Measurements from ENCODE around the gene SRCIN1. TPM values are rescaled to one million over a fixed set of nuclear protein-coding genes. Genes with fewer than 3 reads are reported as not detected.

The SRCIN1 gene
- total RNA-seq, 1 experiment from 2014 or later, result 25.8 TPM

- no peaks in the 10 kb centered on the region; the same call in 1 of the 2 replicates for H3K36me3 ChIP-seq (ENCODE audit: control insufficient read depth, insufficient read depth, low read length)
- no peak overlapping the region for H3K4me3 Mint-ChIP-seq (ENCODE audit: unreplicated experiment)
- DNase-seq, result no peak
- H3K4me1 ChIP-seq, result no peaks in the 10 kb centered on the region
- ChIA-PET POLR2A (no interaction called here), CTCF (interaction anchor here (1.1 kb wide), 1 partner anchor 33 kb away, joined by 3 read pairs; no protein-coding TSS in a partner anchor)
- no peaks in the 10 kb centered on the region for H3K9me3 Mint-ChIP-seq (ENCODE audit: unreplicated experiment)
- TF ChIP-seq CTCF (IDR thresholded peaks at IDR 0.05; ENCODE audit: insufficient read depth in 1 of 2, low read depth in 1 of 2, low read length in 1 of 2, severe bottlenecking in 1 of 2, unreplicated experiment in 1 of 2), result no peak
- no peak overlapping the region for H3K4me3 ChIP-seq (ENCODE audit: low read depth, low read length)
- BruUV-seq (replicated peaks), result no TSS peak
- peaks cover 20% of the 10 kb centered on the region for H3K36me3 Mint-ChIP-seq (ENCODE audit: insufficient read depth, unreplicated experiment)
- H3K27me3 Mint-ChIP-seq (ENCODE audit: insufficient read depth, unreplicated experiment), result no peaks in the 10 kb centered on the region
- H3K27ac Mint-ChIP-seq (ENCODE audit: unreplicated experiment), result no peak overlapping the region
- H3K9me3 ChIP-seq, result no peaks in the 10 kb centered on the region
- no peaks in the 10 kb centered on the region for H3K27me3 ChIP-seq (replicated peaks; ENCODE audit: control insufficient read depth, insufficient read depth, low read length)
- intact Hi-C loops (cut with micrococcal nuclease; ENCODE audit: unreplicated experiment), result no loop called here
- H3K4me1 Mint-ChIP-seq (ENCODE audit: low read depth, unreplicated experiment), result no peaks in the 10 kb centered on the region
These were observed 54.6 kb downstream of the SRCIN1 start for GRCh38 chr17:38551121-38551520.

GRCh38 chr17:38550661-38551060, 55.1 kb downstream of the SRCIN1 start:
- CTCF ChIA-PET, result no interaction called here
- Histone ChIP-seq H3K4me3 (ENCODE audit: low read depth, low read length) (no peak overlapping the region), H3K36me3 (ENCODE audit: control insufficient read depth, insufficient read depth, low read length) (no peaks in the 10 kb centered on the region; the same call in 1 of the 2 replicates), H3K27me3 (replicated peaks; ENCODE audit: control insufficient read depth, insufficient read depth, low read length) (no peaks in the 10 kb centered on the region), H3K4me1 (no peaks in the 10 kb centered on the region), H3K9me3 (no peaks in the 10 kb centered on the region)
- H3K27me3 Mint-ChIP-seq (ENCODE audit: insufficient read depth, unreplicated experiment), result no peaks in the 10 kb centered on the region
- intact Hi-C loops (cut with micrococcal nuclease; ENCODE audit: unreplicated experiment), result no loop called here
- TF ChIP-seq CTCF (IDR thresholded peaks at IDR 0.05; ENCODE audit: insufficient read depth in 1 of 2, low read depth in 1 of 2, low read length in 1 of 2, severe bottlenecking in 1 of 2, unreplicated experiment in 1 of 2), result no peak
- H3K36me3 Mint-ChIP-seq (ENCODE audit: insufficient read depth, unreplicated experiment), result peaks cover 20% of the 10 kb centered on the region
- no TSS peak for BruUV-seq (replicated peaks)
- no peak for DNase-seq
- no peaks in the 10 kb centered on the region for H3K4me1 Mint-ChIP-seq (ENCODE audit: low read depth, unreplicated experiment)
- H3K4me3 Mint-ChIP-seq (ENCODE audit: unreplicated experiment), result no peak overlapping the region
- no peak overlapping the region for H3K27ac Mint-ChIP-seq (ENCODE audit: unreplicated experiment)
- H3K9me3 Mint-ChIP-seq (ENCODE audit: unreplicated experiment), result no peaks in the 10 kb centered on the region
- POLR2A ChIA-PET, result no interaction called here

GRCh38 chr17:38549285-38549684, 56.5 kb downstream of the SRCIN1 start:
- Mint-ChIP-seq H3K9me3 (ENCODE audit: unreplicated experiment) (no peaks in the 10 kb centered on the region), H3K4me3 (ENCODE audit: unreplicated experiment) (no peak overlapping the region), H3K27me3 (ENCODE audit: insufficient read depth, unreplicated experiment) (no peaks in the 10 kb centered on the region), H3K36me3 (ENCODE audit: insufficient read depth, unreplicated experiment) (peaks cover 20% of the 10 kb centered on the region), H3K4me1 (ENCODE audit: low read depth, unreplicated experiment) (no peaks in the 10 kb centered on the region), H3K27ac (ENCODE audit: unreplicated experiment) (no peak overlapping the region)
- BruUV-seq (replicated peaks), result no TSS peak
- no peak for DNase-seq
- TF ChIP-seq CTCF (IDR thresholded peaks at IDR 0.05; ENCODE audit: insufficient read depth in 1 of 2, low read depth in 1 of 2, low read length in 1 of 2, severe bottlenecking in 1 of 2, unreplicated experiment in 1 of 2), result no peak
- H3K36me3 ChIP-seq (ENCODE audit: control insufficient read depth, insufficient read depth, low read length), result no peaks in the 10 kb centered on the region; the same call in 1 of the 2 replicates
- intact Hi-C loops (cut with micrococcal nuclease; ENCODE audit: unreplicated experiment), result no loop called here
- no peaks in the 10 kb centered on the region for H3K4me1 ChIP-seq
- CTCF ChIA-PET, result interaction anchor here (0.7 to 1.2 kb wide), 2 partner anchors 9 to 50 kb away, joined by 3 read pairs; no protein-coding TSS in a partner anchor
- no peaks in the 10 kb centered on the region for H3K27me3 ChIP-seq (replicated peaks; ENCODE audit: control insufficient read depth, insufficient read depth, low read length)
- H3K9me3 ChIP-seq, result no peaks in the 10 kb centered on the region
- POLR2A ChIA-PET, result no interaction called here
- H3K4me3 ChIP-seq (ENCODE audit: low read depth, low read length), result no peak overlapping the region
